C1 segment of cervical spinal cord (tissue), 14 donors: Measurements from ENCODE around the gene NLGN1.

Source experiments
- DNase-seq, 14 donors: peaks; one replicate each; lab custom pipeline; 2025; lab: John Stamatoyannopoulos, UW

NLGN1 gene

DNA sequence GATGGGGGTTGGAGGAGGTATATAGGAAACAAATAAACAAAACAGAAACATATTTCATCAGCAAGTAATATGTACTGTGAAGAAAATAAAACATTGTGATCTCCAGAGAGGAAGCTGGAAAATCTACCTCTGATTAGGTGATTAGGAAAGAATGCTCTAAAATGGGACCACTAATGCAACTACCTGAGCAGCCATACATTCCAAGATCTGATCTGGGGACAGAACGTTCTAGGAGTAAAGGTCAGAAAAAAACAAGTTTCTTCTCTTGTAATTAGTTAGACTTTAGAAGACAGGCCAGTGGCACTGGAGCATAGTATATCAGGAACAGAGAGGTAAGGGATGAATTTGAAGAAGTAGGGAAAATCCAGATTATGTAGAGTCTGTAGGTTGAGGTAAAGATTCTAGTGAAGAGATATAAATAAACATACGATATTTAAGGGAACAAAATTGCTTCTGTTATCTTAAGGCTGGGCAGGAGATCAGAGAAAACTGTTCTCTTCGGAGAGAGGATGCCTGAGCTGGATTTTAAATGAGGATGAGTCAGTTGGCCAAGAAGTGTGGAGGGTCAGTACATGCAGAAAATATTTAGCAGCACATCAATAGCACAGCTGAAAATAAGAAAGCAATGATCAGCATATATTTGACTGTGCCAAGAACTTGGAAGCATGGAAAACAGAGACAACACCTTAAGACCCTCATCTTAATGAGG, 429.5 kb downstream of the NLGN1 start:
- DNase-seq: no peak

GRCh38 chr3:173838644-173839043, 441.1 kb downstream of the NLGN1 start:
- DNase-seq: no peak

GRCh38 chr3:173839859-173840258, 442.3 kb downstream of the NLGN1 start:
- no peak for DNase-seq

GRCh38 chr3:173841334-173841733, 443.8 kb downstream of the NLGN1 start:
- DNase-seq: no peak

- DNase-seq: no peak
These were observed 445.5 kb downstream of the NLGN1 start for GRCh38 chr3:173843060-173843459.

GRCh38 chr3:173846584-173846983, 449.0 kb downstream of the NLGN1 start:
- no peak for DNase-seq

- no peak for DNase-seq
These were observed 451.9 kb downstream of the NLGN1 start for GRCh38 chr3:173849489-173849888.

DNA sequence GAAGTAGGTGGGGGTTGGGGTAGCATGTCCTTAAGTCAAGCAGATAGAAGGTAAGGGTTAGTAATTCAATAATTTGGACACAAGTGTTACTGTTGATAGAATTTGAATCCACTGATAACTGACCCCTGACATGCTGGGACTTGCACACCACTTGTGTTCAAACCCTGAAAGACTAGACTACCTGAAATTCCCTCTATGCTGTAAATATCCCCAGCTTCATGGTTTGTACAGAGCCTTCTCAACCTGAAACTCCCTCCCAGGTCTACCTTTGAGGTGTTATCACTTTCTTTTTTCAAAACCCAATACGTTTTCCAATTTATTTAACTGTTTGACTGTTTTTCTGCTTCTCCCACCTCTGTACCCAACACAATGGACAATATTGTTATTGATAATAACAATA, 459.6 kb downstream of the NLGN1 start:
- DNase-seq: no peak

DNA sequence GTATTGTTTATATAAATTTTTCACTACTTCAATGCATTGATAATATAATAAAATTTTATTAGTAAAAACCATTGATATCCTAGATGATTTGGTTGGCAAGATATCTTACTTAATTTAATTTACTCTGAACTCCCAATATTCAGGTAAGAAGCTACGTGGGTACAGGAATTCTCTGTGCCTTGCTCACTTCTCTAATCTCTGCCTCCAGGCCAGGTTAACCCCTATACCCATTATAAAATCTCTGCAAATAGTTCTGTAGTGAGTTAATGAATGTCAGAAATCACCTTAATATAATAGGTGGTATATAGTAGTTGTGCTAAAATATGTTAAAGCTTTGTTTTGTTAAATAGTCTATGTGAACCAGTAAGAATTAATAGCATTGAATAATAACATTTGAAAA, 465.2 kb downstream of the NLGN1 start:
- DNase-seq: no peak

DNA sequence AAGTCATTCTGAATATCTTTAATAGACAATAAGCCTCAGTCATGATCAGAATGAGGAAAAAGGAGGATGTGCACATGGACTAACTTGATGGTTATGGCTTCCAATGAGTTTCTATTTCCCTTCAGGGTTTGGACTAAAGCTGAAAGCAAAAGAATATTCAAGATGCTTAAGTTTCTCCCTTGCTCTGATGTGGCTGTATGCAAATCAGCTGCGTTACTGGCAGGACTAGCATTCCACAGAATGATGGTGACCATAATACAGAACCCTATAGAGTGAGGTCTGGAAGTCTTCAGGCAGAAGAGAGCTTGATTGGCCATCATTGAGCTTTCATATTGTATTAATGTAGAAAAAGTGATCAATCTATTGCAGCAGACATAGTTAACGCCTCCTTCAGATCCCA, 466.0 kb downstream of the NLGN1 start:
- no peak for DNase-seq

DNA sequence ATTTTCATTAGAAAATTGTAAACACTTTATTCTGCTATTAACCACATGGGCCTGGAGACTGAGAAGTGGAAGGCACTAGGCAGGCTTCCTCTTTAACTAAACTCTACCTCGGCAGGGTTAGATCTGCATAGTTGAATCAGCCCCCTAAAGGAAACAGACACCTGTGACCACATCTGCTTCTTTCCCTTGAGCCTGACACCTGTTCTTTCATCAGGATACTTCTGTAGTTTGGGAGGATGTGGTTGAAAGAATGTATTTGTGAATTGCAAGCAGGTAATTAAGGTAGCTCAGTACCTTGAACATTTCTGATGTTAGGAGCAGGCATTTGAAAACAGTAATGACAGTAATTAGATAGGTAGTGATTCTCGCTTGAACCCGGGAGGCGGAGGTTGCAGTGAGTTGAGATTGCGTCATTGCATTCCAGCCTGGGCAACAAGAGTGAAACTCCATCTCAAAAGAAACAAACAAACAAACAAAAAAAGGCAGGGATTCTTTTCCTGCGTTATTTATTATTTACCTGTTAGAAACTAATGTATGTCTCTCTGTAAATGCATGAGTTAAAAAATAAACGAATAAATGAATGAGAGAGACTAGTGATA, 468.5 kb downstream of the NLGN1 start:
- no peak for DNase-seq

- DNase-seq: no peak
These were observed 472.2 kb downstream of the NLGN1 start for GRCh38 chr3:173869766-173870165.

DNA sequence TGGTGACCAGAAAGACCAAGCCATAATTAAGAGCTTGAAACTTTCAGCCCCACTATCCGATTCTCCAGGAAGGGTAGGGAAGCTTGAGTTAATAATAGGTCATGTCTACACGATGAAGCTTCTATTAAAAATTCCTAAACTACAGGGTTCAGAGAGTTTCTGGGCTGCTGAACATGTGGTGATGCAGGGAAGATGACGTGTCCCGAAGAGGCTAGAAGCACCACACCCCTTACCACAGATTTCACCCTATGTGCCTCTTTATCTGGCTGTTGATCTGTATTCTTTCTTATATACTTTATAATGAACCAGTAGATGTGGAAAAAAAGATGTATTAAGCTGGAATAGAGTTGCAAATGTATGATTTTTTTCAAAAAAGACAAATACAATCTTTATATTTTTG, 473.4 kb downstream of the NLGN1 start:
- DNase-seq: no peak

DNA sequence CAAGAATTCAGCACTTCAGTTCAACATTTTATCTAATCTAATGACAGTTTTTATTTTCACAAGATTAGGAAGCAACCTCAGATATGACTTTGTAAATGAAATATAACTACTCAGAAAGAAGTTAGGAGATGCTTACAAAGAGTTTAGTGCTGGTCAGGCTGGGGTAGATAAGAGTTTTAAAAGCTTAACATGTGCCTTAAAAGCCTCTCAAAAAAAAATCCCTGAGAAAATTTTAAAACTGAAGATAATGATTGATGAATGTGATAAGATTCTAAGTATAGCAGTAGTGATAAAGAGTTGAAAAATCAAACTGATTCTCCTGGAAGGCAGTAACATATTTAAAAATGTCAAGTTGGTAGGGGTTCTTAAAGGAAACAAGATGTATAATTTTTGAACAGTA, 478.2 kb downstream of the NLGN1 start:
- no peak for DNase-seq

DNA sequence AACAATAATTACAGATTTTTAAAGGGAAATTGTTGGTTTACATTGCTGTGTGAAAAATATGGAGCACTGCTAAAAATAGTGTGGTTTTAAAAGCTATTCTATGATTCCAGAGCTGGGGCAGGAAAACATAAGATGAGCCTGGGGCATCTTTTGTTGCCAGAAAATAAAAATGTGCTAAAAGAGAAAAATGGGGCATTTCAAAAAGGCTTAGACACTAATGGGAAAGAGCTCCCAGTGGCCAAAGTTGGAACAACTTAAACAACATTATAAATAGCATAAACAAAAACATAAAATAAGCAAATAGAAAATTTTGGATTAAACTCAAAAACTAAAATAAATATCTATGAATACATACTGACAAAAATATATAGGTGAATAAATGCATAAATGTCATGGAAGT, 478.9 kb downstream of the NLGN1 start:
- no peak for DNase-seq

DNA sequence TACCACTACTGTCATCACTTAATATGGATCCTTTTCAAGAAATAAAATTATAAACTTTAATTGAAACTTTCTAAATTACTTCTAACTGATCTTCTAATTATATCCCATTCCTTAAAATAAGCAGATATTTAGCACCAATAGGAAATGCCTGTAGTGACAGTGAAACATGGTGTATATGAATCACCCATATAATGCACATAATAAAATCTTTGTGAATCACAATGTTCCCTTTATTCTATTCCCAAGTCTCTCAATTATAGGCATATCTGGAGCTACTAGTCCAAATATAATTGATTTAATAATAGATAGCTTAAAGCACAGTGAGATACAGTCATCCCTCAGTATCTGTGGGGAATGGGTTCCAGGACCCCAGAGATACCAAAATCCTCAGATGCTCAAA, 490.3 kb downstream of the NLGN1 start:
- DNase-seq: no peak

DNA sequence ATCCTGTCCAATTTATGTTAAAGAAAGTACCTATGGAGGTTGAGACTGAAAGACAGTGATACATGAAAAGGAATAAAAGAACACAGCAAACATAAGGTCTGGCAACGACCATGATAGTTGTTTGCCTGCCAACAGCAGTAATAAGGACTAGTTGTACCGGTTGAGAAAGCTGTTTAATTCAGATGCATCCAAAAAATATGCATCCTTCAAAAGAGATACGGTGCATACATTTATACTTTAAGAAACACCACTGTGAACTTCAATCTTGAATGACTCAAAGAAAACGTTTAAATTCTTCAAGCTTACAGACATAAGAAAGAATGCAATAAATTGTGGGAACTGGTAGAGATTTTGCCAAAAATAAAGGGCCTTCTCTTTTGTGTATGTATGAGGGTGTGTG, 492.1 kb downstream of the NLGN1 start:
- peak in 1 of 14 donors; percentile 82 for DNase-seq

DNA sequence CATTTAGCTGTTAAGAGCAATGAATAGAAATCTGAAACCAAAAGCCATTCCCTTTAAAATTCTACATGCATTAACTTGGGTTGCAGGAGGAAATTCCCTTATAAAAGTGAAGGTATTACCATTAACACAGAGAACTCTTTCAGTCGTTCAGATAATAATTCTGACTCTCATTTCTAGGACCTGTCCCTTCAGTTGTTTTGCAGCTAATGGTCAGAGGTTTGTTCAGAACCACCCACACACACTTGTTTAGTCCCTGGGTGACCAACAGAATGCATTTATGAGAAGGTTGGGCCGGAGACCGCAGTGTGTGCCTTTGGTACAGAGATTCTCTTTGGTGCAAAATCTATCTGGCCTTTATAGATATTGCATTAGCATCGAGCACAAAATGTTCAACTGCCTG, 492.5 kb downstream of the NLGN1 start:
- peak in 1 of 14 donors; percentile 67 for DNase-seq

GRCh38 chr3:173891272-173892100, 493.9 kb downstream of the NLGN1 start:
- peak in 1 of 14 donors; percentile 32 for DNase-seq

DNA sequence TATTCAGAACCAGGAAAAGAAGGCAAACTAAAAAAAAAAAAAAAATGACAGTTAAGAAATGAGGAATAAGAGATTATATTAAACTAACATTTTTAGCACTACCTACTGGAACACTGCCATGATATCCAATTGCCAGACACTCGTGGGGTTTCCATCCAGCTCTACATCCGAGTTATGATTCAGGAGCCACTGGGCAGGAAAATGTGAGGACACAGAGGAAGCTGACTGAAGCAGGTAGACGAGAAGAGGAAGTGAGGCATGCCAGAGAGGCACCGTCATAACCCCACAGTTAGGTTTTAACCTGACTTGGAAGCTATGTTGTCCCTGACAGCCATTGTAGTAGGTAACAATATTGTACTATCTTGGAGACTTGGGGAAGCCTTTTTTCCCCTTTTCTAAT, 495.0 kb downstream of the NLGN1 start:
- peak in 1 of 14 donors; percentile 68 for DNase-seq

- no peak for DNase-seq
These were observed 495.5 kb downstream of the NLGN1 start for GRCh38 chr3:173893066-173893465.

GRCh38 chr3:173893835-173894234, 496.3 kb downstream of the NLGN1 start:
- DNase-seq: no peak

- DNase-seq: no peak
These were observed 500.1 kb downstream of the NLGN1 start for GRCh38 chr3:173897631-173898030.
